Panc1 (cell line): ENCODE results near the gene METTL24. TPM values are rescaled to one million over a fixed set of nuclear protein-coding genes. Genes with fewer than 3 reads are reported as not detected.

Source experiments
- ATAC-seq: fragments of 200-7000 bp; cut with Tn5 transposase; 2 replicates; pipeline ENCODE4 v1.9.1; 2020; ENCODE audit warnings: mild to moderate bottlenecking, moderate library complexity
- BruUV-seq: library from RNA; stranded (reverse); fragments of 400-500 nt; replicated peaks from 2 replicates; lab custom pipeline; 2021; lab: Mats Ljungman, UMichigan
- CTCF ChIA-PET: fragments of 300-600 bp; sonication (Branson Sonifier 250); formaldehyde crosslinking; loops from one replicate; lab custom pipeline; 2022; ENCODE audit warnings: antibody characterized with exemption; lab: Charles Lee
- POLR2A ChIA-PET: fragments of 300-600 bp; sonication (Branson Sonifier 250); formaldehyde crosslinking; loops from one replicate; lab custom pipeline; 2022; ENCODE audit warnings: antibody characterized with exemption; lab: Charles Lee
- DNase-seq: peaks from one replicate; pipeline ENCODE4 v3.0.0-alpha.2; 2010; ENCODE audit warnings: low read depth, low spot score
- H3K27ac ChIP-seq: 2 replicates; pipeline ENCODE4 v1.5.1; 2011; ENCODE audit warnings: mild to moderate bottlenecking, low read length, inconsistent platforms
- H3K27me3 ChIP-seq: fragments of 200-500 bp; sonication (Bioruptor generic); 2 replicates; pipeline ENCODE4 v1.6.0; 2014; ENCODE audit warnings: low read length, inconsistent platforms; ENCODE audit not compliant: control insufficient read depth, insufficient read depth
- H3K36me3 ChIP-seq: fragments of 200-500 bp; sonication (Bioruptor generic); 2 replicates; pipeline ENCODE4 v1.5.1; 2014; ENCODE audit warnings: inconsistent platforms, mild to moderate bottlenecking, low read length, moderate library complexity; ENCODE audit not compliant: control insufficient read depth, insufficient read depth
- H3K4me1 ChIP-seq: 2 replicates; pipeline ENCODE4 v1.5.1; 2011; ENCODE audit warnings: inconsistent platforms, mild to moderate bottlenecking, low read length, moderate library complexity; ENCODE audit not compliant: control insufficient read depth, insufficient read depth
- H3K4me3 ChIP-seq, 2 experiments: 2 replicates each; pipeline ENCODE4 v1.5.1; 2011 to 2012; ENCODE audit warnings: low read depth in 2 of 2, low read length in 2 of 2, mild to moderate bottlenecking in 2 of 2, inconsistent platforms in 1 of 2, moderate library complexity in 1 of 2
- H3K9me3 ChIP-seq: fragments of 200-500 bp; sonication (Bioruptor generic); 2 replicates; pipeline ENCODE4 v1.5.1; 2014; ENCODE audit warnings: low read depth, mild to moderate bottlenecking, inconsistent platforms, low read length, moderate library complexity; ENCODE audit not compliant: control insufficient read depth, insufficient read depth
- CTCF ChIP-seq: fragments of 450-650 bp; IDR thresholded peaks from 2 replicates; pipeline ENCODE4 v1.5.1; 2017; ENCODE audit warnings: mild to moderate bottlenecking
- POLR2AphosphoS5 ChIP-seq: IDR thresholded peaks from 2 replicates; pipeline ENCODE4 v1.6.1; 2012; ENCODE audit warnings: mild to moderate bottlenecking, low read depth, low read length, moderate library complexity
- REST ChIP-seq, 2 experiments: IDR thresholded peaks; 2 replicates each; pipeline ENCODE4 v1.6.1; 2011 to 2012; ENCODE audit warnings: low read depth in 2 of 2, control low read depth in 1 of 2, low read length in 1 of 2, mild to moderate bottlenecking in 1 of 2, moderate library complexity in 1 of 2; ENCODE audit not compliant: insufficient read depth in 1 of 2
- SIN3A ChIP-seq: IDR thresholded peaks from 2 replicates; pipeline ENCODE4 v1.6.1; 2012; ENCODE audit warnings: low read depth, mild to moderate bottlenecking, low read length, moderate library complexity, borderline replicate concordance; ENCODE audit not compliant: insufficient read depth
- TCF7L2 ChIP-seq: IDR thresholded peaks from 2 replicates; pipeline ENCODE4 v1.6.1; 2011; ENCODE audit warnings: mild to moderate bottlenecking, low read depth, low read length, inconsistent platforms
- in situ Hi-C: cut with HindIII; loops from 2 replicates; pipeline ENCODE4 v1.10.0; 2016; ENCODE audit warnings: low sequenced_read_pairs, low pct_unique_long_range_greater_than_20kb
- intact Hi-C: fragments of 100-400 bp; cut with micrococcal nuclease; formaldehyde crosslinking; loops from one replicate; pipeline ENCODE4 v1.10.0; 2022; ENCODE audit not compliant: unreplicated experiment
- total RNA-seq: library from RNA; stranded (reverse); gene quantifications from one replicate; pipeline ENCODE4 v1.2.1, GENCODE V29; 2021; ENCODE audit not compliant: unreplicated experiment

Gene METTL24
- total RNA-seq, 1 experiment from 2014 or later: not detected

GRCh38 chr6:110399219-110400071, 41.3 kb upstream of the METTL24 start:
- Histone ChIP-seq H3K36me3 (no peaks in the 10 kb centered on the region), H3K4me3 (peak overlapping the region in 1 of 2 experiments; percentile 4; a peak in 1 of 4 replicates), H3K27ac (no peak overlapping the region), H3K27me3 (peaks cover 6% of the 10 kb centered on the region), H3K9me3 (no peaks in the 10 kb centered on the region), H3K4me1 (no peaks in the 10 kb centered on the region; the same call in 1 of the 2 replicates)
- ChIA-PET CTCF (no interaction called here), POLR2A (no interaction called here)
- peak; percentile 61 for ATAC-seq
- in situ Hi-C loops: no loop called here
- TF ChIP-seq POLR2AphosphoS5 (no peak), REST (IDR thresholded peaks at IDR 0.05; ENCODE audit: insufficient read depth in 1 of 2, low read depth in 2 of 2, low read length in 1 of 2) (no peak), SIN3A (no peak), CTCF (no peak), TCF7L2 (no peak)
- no TSS peak for BruUV-seq
- intact Hi-C loops: no loop called here
- DNase-seq: no peak

GRCh38 chr6:110398778-110399177, 40.6 kb upstream of the METTL24 start:
- H3K4me3 ChIP-seq: no peak overlapping the region
- no peaks in the 10 kb centered on the region; the same call in 1 of the 2 replicates for H3K4me1 ChIP-seq
- no peak for TF ChIP-seq TCF7L2
- intact Hi-C loops: no loop called here
- CTCF ChIA-PET: no interaction called here
- DNase-seq: no peak
- ATAC-seq: peak; percentile 29; the same call in 1 of the 2 replicates
- no TSS peak for BruUV-seq
- in situ Hi-C loops: no loop called here
- POLR2A ChIA-PET: no interaction called here
- no peak overlapping the region for H3K27ac ChIP-seq
- no peaks in the 10 kb centered on the region for H3K9me3 ChIP-seq
- peaks cover 6% of the 10 kb centered on the region for H3K27me3 ChIP-seq
- H3K36me3 ChIP-seq: no peaks in the 10 kb centered on the region

- in situ Hi-C loops (no loop called here), intact Hi-C loops (no loop called here)
- CTCF ChIA-PET: no interaction called here
- H3K4me1 ChIP-seq: no peaks in the 10 kb centered on the region
- POLR2A ChIA-PET: no interaction called here
- DNase-seq (no peak), ATAC-seq (no peak)
- no TSS peak for BruUV-seq
- no peak overlapping the region for H3K27ac ChIP-seq
- no peak for TF ChIP-seq CTCF
- TF ChIP-seq POLR2AphosphoS5: no peak
- no peak for TF ChIP-seq REST (IDR thresholded peaks at IDR 0.05; ENCODE audit: insufficient read depth in 1 of 2, low read depth in 2 of 2, low read length in 1 of 2)
- TF ChIP-seq TCF7L2: no peak
- TF ChIP-seq SIN3A: no peak
- H3K4me3 ChIP-seq: no peak overlapping the region
- H3K36me3 ChIP-seq: no peaks in the 10 kb centered on the region
- H3K27me3 ChIP-seq: peaks cover 2% of the 10 kb centered on the region
- H3K9me3 ChIP-seq: no peaks in the 10 kb centered on the region
Observed at GRCh38 chr6:110395221-110395620, 37.1 kb upstream of the METTL24 start.
